ENCODE measurements around the gene PLCXD3.

PLCXD3 gene

GRCh38 chr5:41415242-41415641 is 95.2 kb downstream of the PLCXD3 start:
- no peak for DNase-seq (ENCODE audit: low read depth)

DNA sequence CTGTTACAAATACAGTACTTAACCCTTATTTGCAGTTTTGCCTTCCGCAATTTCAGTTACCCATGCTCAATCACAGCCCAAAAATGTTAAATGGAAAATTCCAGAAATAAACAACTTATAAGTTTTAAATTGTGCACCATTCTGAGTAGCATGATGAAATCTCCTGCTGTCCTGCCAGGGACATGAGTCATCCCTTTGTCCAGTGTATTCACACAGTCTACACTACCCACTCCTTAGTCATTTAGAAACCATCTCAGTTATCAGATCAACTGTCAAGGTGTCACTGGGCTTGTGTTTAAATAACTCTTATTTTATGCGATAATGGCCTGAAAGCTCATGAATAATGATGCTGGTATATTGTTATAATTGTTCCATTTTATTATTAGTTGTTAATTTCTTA is 95.8 kb downstream of the PLCXD3 start:
- no peak for DNase-seq (ENCODE audit: low read depth)

GRCh38 chr5:41413074-41413473 is 97.3 kb downstream of the PLCXD3 start:
- DNase-seq (ENCODE audit: low read depth) = no peak

DNA sequence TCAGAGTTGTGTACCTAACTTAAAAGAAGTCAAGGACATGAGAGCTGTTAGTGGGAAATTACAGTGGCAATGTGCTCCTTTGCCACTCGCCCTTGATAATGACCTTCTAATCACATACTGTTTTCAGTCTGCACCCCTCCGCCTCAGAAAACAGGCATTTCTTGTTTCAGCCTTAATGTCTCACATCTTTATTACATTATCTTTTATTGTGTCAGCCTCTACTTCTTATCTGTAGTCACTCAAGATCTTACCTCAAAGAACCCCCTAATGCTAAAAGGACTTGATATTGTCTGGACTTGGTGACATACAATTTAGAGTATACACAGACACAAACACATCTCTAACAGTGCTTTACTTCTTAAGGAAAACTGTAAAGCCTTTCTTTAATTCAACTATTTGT is 97.9 kb downstream of the PLCXD3 start:
- DNase-seq (ENCODE audit: low read depth) = no peak

- DNase-seq (ENCODE audit: low read depth) = no peak
Observed at GRCh38 chr5:41410737-41411136, 99.7 kb downstream of the PLCXD3 start.

DNA sequence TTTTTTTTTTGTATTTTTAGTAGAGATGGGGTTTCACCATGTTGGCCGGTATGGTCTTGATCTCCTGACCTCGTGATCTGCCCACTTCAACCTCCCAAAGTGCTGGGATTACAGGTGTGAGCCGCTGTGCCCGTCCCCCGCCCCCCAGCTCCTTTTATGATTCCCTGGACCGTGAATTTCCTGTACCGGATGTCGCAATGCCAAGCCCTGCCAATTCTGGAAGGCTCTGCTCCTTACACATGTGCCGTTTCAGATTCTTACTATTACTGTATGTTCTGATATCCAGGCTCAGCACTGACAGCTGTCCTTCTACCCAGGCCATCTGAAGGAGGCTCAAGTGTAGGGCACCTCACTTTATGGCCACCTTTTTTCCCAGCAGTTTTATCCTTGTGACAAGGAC is 100.1 kb downstream of the PLCXD3 start:
- DNase-seq (ENCODE audit: low read depth) = no peak

GRCh38 chr5:41408676-41409443 is 101.5 kb downstream of the PLCXD3 start:
- no peak for DNase-seq (ENCODE audit: low read depth)

DNA sequence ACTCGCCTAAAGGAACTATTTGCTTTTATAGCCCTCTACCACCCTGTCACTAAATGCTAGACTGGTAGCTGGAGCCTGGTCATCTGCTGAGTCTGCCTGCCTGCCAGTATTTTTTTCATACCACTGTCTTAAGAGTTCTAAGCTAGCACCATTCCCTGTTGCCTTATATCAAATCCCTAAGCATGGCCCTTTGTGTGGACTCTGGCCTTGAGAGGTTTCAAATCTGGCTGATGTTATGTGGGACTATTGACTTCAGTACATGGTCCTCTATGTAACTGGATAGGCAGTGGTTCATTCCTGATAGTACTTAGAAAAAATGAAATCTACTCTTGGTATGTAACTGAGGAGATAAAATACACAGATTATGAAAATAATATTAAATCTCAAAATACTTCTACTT is 103.5 kb downstream of the PLCXD3 start:
- no peak for DNase-seq (ENCODE audit: low read depth)

DNA sequence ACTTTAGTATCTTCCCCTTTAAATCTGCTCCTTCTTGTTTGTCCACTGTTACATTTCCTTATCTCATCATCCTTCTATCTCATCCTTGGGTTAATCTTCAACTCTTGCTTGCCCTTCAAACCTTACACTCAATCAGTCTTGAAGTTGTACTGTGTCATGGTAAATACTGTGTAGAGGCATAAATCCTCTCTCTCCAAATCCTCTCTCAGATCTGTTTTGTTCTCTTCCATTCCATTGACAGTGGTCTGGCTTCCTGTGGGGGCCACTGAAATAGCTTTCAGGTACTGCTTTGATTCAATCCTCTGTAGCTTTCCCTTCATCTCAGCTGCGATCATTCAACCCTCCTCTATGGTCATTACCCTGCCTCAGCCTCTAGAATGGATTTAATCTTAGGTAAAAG is 104.0 kb downstream of the PLCXD3 start:
- DNase-seq (ENCODE audit: low read depth) = no peak

DNA sequence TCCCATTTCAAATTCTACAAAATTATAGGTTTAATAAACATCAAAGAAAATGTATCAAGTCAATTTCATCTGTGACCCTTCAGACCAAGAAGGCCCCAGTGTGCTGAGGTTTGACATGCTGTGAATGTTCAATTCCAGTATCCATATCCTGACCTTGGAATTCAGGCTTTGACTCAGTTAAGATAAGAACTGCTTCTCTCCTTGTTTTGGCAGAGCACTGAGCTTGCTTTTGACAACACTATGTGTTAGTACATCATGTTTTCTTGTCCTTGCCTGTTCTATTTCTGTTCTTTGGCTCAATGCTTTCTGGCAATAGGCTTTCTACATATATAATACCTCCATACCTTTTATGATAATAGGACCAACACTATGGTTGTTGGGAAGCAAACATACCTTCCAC is 105.6 kb downstream of the PLCXD3 start:
- no peak for DNase-seq (ENCODE audit: low read depth)

DNA sequence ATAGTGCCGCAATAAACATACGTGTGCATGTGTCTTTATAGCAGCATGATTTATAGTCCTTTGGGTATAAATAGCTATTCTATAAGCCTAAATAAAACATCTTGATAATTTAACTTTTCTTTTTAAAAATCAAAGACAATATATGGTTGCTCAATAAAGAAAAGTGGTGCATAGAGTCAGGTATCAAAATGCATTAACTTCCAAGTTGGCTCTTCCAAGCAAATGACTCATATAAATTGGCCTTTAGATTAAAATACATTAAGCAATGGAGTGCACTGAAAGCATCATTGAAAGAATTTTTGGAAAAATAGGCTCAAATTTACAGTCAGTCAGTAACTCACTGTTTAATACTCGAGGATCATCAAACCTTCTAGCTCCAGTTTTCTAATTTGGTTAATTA is 106.6 kb downstream of the PLCXD3 start:
- DNase-seq (ENCODE audit: low read depth) = no peak

- DNase-seq (ENCODE audit: low read depth) = no peak
Observed at GRCh38 chr5:41402845-41403244, 107.6 kb downstream of the PLCXD3 start.

DNA sequence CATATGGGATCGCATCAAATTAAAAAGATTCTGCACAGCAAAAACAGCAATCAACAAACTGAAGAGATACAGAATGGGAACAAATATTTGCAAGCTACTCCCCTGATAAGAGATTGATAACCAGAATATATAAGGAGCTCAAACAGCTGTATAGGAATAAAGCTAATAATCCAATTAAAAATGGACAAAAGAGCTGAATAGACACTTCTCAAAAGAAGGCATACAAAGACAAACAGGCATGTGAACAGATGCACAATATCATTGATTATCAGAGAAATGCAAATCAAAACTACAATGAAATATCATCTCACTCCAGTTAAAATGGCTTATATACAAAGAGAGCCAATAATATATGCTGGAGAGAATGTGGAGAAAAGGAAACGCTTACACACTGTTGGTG is 110.6 kb downstream of the PLCXD3 start:
- no peak for DNase-seq (ENCODE audit: low read depth)

DNA sequence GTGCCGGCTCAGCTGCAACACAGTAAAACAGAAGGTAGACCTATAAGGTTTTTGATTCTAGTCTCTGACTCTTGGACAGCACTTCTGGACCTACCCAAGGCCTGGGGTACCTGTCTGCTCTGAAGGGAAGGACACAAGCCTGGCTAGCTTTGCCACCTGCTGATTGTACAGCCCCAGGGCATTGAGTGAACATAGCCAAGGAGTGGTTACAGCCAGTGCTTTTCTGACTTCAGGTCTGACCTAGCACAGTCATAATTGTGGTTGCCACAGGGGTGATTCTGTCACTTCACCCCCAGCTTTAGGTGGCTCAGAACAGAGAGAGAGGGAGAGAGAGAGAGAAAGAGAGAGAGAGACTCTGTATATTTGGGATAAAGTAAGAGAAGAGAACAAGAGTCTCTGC is 118.4 kb downstream of the PLCXD3 start:
- no peak for DNase-seq (ENCODE audit: low read depth)

DNA sequence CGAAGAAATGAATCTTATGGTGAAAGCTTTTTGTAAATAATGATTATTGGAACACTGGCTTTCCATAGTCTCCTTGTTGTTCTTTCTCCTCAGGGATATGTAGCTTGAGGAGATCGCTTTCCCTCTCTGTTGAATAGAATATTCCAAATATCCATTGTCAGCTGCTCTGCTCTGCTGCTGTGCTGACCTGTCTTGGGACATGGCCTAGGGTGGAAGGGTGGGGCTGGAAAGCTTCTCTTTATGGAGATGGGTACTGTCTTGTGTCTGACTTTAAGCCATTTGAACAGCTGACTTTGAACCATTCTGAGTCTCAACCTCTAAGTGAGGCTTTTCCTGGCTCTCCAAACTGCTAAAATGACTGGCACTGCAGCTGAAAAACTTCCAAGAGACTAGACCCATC is 135.8 kb downstream of the PLCXD3 start:
- DNase-seq (ENCODE audit: low read depth) = no peak

- DNase-seq (ENCODE audit: low read depth) = no peak
Observed at GRCh38 chr5:41373230-41373629, 137.2 kb downstream of the PLCXD3 start.

DNA sequence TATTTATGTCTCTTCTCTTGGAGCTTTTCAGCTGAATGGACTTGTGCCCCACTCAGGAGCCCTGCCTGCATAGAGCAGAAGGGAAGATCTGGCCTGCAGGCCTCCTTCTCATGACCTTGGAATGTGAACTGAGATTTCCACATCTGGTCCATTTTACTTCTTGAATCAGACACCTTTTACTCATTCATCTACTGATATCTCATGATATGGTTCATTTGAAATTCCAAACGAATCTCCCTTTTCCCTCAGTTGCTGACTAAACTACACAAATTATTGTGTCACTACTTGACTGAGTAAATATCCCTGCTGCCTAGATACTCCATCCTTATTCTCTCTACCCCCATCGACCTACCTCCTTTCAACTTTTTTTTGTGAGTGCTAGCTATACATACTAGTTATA is 138.7 kb downstream of the PLCXD3 start:
- DNase-seq (ENCODE audit: low read depth) = no peak

GRCh38 chr5:41370482-41370881 is 139.9 kb downstream of the PLCXD3 start:
- no peak for DNase-seq (ENCODE audit: low read depth)

DNA sequence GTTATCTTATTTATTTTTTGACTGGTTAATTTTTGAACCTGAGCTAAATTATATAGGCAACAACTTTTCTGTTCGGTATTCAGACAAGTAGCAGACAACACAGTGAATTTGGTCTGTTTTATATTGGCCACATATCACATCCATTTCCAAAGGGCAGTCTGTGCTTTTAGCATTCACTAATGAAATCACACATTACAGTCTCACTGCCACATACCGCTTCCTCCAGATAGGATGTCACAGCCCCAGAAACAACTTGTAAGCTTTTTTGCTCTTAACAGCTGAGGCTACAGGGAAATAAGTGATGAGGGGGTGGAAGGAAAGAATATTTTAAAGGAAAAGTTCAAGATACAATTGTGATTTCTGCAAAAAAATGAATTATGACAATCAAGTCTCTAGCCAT is 140.6 kb downstream of the PLCXD3 start:
- no peak for DNase-seq (ENCODE audit: low read depth)

GRCh38 chr5:41368158-41368557 is 142.2 kb downstream of the PLCXD3 start:
- no peak for DNase-seq (ENCODE audit: low read depth)

- no peak for DNase-seq (ENCODE audit: low read depth)
Observed at GRCh38 chr5:41365369-41365768, 145.0 kb downstream of the PLCXD3 start.

- no peak for DNase-seq (ENCODE audit: low read depth)
Observed at GRCh38 chr5:41364346-41364745, 146.1 kb downstream of the PLCXD3 start.

DNA sequence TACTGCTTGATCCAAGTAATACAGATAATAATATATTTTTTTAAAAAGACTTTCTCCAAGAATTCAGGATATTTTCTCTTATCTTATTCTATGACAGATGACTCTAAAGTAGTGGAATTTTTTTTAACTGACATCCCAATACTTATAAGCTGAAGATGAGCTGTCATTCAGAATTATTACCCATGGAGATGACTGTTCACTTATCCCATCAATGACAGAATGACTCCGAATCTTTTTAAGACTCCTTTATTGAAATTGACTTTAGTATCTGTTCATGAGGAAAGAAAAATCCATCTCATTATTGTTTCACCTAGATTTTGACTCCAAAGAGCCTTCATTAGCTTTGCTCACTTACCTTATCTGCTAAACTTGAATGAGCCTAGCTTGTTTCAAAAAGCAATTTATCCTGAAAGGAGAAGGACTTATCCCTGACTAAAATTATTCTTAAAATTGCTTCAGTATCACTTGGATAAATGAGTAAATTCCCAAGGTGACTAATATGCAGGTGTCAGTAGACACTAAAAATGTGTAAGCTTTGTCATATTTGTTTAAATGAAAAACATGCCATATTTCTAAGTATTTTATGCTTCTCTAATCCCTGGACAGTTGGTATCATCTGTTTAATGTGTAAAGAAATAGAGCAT is 146.9 kb downstream of the PLCXD3 start:
- no peak for DNase-seq (ENCODE audit: low read depth)

DNA sequence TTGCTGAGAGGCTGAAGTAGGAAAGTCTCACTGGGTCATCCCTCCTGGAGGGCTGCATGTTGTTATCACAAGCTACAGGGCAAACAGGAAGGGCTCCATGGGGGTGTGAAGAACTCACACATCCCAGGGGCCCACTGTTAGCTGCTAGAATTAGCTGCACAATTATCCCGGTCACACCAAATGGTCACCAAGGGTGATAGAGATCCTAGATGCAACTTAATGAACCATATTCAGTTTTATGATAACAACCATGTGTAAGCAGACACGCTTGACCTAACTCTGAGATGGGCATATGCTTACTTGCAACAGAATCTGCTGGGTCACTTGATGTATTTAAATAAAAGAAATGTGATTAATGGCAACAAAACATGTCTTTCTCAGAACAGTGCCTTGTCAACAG is 153.6 kb downstream of the PLCXD3 start:
- DNase-seq (ENCODE audit: low read depth) = no peak
